ENCODE results near the gene TIGD3.

GRCh38 chr11:65386307-65387140 is 32.0 kb downstream of the TIGD3 start, which contains the start of gene FRMD8:
- no peak for TF ChIP-seq ZNF274 (IDR thresholded peaks at IDR 0.05; ENCODE audit: low read depth, low read length)
- TF ChIP-seq YY1 (IDR thresholded peaks at IDR 0.05; ENCODE audit: insufficient read depth, insufficient read length), result no peak
- TF ChIP-seq SUZ12 (IDR thresholded peaks at IDR 0.05; ENCODE audit: extremely low read depth, insufficient read depth, insufficient read length), result no peak
